Fibroblast of pulmonary artery (primary cell): ENCODE data around the gene RBM6.

Source experiments
- DNase-seq: peaks from one replicate; pipeline ENCODE4 v3.0.0-alpha.2; 2010; ENCODE audit warnings: low read depth
- H3K4me3 ChIP-seq: replicated peaks from 2 replicates; pipeline ENCODE4 v1.5.1; 2011; ENCODE audit warnings: low read depth, mild to moderate bottlenecking, control low read depth, low read length, moderate library complexity
- TF ChIP-seq, protein P1 (sequence below): IDR thresholded peaks from 2 replicates; pipeline ENCODE4 v1.5.1; 2011; ENCODE audit warnings: mild to moderate bottlenecking, control low read depth, low read length, inconsistent platforms; ENCODE audit errors: missing control alignments

RBM6 gene

DNA sequence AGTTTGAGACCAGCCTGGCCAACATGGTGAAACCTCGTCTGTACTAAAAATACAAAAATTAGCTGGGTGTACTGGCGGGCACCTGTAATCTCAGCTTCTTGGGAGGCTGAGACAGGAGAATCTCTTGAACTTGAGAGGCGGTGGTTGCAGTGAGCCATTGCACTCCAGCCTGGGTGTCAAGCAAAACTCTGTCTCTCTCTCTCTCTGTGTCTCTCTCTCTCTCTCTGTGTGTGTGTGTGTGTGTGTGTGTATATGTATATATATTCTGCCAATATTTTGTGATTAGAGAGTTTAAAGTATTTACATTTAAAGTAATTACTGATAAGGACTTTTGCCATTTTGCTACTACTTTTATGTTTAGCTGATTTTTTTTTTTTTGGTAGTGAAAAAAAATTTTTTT lies 15.7 kb downstream of the RBM6 start:
- TF ChIP-seq, protein P1, sequence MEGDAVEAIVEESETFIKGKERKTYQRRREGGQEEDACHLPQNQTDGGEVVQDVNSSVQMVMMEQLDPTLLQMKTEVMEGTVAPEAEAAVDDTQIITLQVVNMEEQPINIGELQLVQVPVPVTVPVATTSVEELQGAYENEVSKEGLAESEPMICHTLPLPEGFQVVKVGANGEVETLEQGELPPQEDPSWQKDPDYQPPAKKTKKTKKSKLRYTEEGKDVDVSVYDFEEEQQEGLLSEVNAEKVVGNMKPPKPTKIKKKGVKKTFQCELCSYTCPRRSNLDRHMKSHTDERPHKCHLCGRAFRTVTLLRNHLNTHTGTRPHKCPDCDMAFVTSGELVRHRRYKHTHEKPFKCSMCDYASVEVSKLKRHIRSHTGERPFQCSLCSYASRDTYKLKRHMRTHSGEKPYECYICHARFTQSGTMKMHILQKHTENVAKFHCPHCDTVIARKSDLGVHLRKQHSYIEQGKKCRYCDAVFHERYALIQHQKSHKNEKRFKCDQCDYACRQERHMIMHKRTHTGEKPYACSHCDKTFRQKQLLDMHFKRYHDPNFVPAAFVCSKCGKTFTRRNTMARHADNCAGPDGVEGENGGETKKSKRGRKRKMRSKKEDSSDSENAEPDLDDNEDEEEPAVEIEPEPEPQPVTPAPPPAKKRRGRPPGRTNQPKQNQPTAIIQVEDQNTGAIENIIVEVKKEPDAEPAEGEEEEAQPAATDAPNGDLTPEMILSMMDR, result no peak
- no peak overlapping the region for H3K4me3 ChIP-seq
- no peak for DNase-seq

DNA sequence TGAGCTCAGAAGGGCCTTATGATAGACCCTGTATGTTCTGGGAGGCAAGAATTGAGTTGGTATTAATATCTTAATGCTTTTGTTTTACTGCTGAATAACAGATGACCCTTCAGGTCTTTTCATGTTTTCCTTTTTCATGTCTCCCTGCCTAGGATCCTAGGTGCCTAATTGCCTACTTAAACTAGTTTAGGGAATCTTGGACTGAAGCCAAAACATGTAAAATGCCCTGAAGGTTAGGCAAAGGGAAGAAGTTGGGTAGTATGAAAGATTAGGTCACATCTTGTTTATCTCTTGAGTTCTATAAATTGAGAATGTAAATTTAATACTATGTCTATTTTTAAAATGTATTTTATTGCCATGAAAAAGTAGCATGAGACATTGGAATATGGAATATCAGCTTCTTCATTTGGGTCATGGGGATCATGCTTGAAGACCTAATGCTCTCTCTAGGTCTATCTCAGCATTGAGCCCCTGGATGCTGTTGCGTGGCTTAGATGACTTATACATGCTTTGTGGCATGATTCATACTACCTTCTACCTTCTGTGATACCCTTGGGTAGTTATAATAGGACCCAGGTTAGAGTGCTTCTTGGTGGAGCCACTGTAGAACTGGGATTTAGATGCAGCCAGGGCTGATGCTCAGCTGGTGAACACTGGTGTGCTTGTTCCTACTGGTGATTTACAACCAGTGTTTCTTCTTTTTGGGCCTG lies 26.4 kb downstream of the RBM6 start:
- DNase-seq, result no peak
- TF ChIP-seq, protein P1, result no peak
- no peak overlapping the region for H3K4me3 ChIP-seq

DNA sequence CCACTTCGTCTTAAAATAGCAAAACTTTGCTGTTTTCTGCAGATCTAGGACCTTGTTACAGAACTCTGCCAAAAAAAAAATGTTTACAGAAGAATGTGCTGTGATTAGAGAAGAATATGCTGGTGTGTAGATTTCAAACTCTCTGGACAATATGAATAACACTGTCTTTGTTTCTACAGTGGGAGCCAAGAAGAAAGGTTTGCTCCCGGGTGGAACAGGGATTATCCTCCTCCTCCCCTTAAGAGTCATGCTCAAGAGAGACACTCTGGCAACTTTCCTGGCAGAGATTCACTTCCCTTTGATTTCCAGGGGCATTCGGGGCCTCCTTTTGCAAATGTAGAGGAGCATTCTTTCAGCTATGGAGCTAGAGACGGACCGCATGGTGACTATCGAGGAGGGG lies 27.3 kb downstream of the RBM6 start:
- TF ChIP-seq, protein P1, result no peak
- no peak overlapping the region for H3K4me3 ChIP-seq
- peak; percentile 58 for DNase-seq

DNA sequence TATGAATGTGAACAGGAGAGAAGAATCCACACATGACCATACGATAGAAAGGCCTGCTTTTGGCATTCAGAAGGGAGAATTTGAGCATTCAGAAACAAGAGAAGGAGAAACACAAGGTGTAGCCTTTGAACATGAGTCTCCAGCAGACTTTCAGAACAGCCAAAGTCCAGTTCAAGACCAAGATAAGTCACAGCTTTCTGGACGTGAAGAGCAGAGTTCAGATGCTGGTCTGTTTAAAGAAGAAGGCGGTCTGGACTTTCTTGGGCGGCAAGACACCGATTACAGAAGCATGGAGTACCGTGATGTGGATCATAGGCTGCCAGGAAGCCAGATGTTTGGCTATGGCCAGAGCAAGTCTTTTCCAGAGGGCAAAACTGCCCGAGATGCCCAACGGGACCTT lies 28.4 kb downstream of the RBM6 start:
- H3K4me3 ChIP-seq, result no peak overlapping the region
- TF ChIP-seq, protein P1, result no peak
- DNase-seq, result no peak

DNA sequence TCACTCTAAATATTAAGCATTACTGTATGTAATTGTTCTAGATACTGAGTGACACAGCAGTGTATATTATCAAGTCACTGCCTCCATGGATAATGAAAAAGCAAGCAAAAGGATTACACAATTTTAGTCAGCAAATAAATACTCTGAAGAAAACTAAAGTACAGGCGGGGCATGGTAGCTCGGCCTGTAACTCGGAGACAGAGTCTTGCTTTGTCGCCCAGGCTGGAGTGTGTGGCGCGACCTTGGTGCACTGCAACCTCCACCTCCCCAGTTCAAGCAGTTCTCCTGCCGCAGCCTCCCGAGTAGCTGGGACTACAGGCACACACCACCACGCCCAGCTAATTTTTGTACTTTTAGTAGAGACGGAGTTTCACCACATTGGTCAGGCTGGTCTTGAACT lies 32.7 kb downstream of the RBM6 start:
- DNase-seq, result no peak
- TF ChIP-seq, protein P1, result no peak
- H3K4me3 ChIP-seq, result no peak overlapping the region

DNA sequence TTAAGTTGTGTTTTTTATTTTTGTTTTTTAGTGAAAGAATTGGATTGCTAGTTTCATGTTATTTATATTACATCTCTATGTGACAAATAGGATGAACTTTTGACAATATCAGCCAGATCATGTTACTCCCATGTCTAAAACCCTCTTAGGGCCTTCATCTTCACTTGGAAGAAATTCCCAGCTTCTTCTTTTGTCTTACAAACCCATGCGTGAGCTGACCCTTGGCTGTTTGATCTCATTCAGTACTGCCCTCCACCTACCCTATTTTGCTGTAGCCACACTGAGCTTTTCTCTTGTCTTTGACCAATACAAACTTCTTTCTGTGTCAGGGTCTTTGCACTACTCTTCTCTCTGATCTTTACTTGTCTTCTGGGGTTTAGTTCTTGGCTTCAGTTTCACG lies 37.0 kb downstream of the RBM6 start:
- no peak for DNase-seq
- no peak overlapping the region for H3K4me3 ChIP-seq
- TF ChIP-seq, protein P1, result no peak

DNA sequence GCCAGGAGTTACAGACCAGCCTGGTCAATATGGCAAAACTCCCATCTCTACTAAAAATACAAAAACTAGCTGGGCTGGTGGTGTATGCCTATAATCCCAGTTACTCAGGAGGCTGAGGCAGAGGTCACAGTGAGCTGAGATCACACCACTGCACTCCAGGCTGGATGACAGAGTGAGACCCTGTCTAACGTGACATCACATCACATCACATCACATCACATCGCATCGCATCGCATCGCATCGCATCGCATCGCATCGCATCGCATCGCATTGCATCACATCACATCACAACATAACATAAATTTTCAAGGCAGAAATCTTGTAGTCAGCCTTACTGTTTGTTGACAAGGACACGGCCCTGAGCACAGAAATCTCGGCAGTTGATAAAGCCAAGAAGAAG lies 44.4 kb downstream of the RBM6 start:
- DNase-seq, result no peak
- TF ChIP-seq, protein P1, result no peak
- no peak overlapping the region for H3K4me3 ChIP-seq
